Neural cell (in vitro differentiated cells): ENCODE results near the gene SPAG7.

Experiments used
- CTCF ChIP-seq: fragments of 450-650 bp; IDR thresholded peaks from 2 replicates; pipeline ENCODE4 v1.5.1; 2014; ENCODE audit warnings: antibody characterized with exemption, mild to moderate bottlenecking, moderate library complexity; ENCODE audit not compliant: poor library complexity, severe bottlenecking
- POLR2AphosphoS5 ChIP-seq: IDR thresholded peaks from 2 replicates; pipeline ENCODE4 v1.6.1; 2012
- REST ChIP-seq: IDR thresholded peaks from 2 replicates; pipeline ENCODE4 v1.6.1; 2012; ENCODE audit warnings: borderline replicate concordance
- TAF1 ChIP-seq: IDR thresholded peaks from 2 replicates; pipeline ENCODE4 v1.6.1; 2012; ENCODE audit warnings: low read depth

DNA sequence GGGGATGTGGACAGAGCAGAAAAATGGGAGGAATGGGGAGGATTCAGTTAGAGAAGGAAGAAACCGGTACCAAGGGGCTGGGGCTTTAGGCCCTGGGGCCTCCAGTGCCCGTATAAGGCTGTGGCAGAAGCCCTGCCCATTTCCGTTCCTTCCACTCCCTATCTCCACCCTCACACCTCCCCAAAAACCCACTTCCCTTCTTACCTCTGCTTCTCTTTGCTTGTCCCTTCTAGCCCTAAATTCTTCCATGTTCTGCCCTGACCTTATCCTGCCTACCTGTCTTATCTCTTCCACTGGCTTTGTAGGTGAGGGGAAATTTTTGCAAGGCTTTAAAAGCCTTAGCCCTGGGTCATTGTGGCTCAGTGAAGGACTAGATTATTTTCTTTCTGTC, 23.5 kb downstream of the SPAG7 start:
- TF ChIP-seq TAF1 (no peak), REST (no peak), CTCF (no peak), POLR2AphosphoS5 (no peak)
